Stimulated activated CD8-positive, alpha-beta memory T cell treated with anti-CD3 and anti-CD28 coated beads, Interleukin-15, amount 100 ng/mL, for 48 hours (primary cell): Measurements from ENCODE around the gene FAM156A.
"Not testable (repeated sequence)": the region's sequence is repeated elsewhere in the genome, so short reads cannot be mapped to it uniquely, and the experiment has no call there.

Experiments used
- DNase-seq, 2 donors: peaks; one replicate each; pipeline ENCODE4 v3.0.0-alpha.2; 2020; ENCODE audit warnings: low read depth in 2 of 2

The FAM156A gene, protein sequence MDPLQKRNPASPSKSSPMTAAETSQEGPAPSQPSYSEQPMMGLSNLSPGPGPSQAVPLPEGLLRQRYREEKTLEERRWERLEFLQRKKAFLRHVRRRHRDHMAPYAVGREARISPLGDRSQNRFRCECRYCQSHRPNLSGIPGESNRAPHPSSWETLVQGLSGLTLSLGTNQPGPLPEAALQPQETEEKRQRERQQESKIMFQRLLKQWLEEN

GRCh38 chrX:52958113-52958959 lies at the start of gene FAM156A:
FAM156A (minus strand) TSS chrX:52958518; CDS start chrX:52948588, 9,930 bp downstream.
- not testable (repeated sequence) for DNase-seq

- DNase-seq, result no peak
Observed at GRCh38 chrX:53005327-53005726, 47.0 kb upstream of the FAM156A start.

DNA sequence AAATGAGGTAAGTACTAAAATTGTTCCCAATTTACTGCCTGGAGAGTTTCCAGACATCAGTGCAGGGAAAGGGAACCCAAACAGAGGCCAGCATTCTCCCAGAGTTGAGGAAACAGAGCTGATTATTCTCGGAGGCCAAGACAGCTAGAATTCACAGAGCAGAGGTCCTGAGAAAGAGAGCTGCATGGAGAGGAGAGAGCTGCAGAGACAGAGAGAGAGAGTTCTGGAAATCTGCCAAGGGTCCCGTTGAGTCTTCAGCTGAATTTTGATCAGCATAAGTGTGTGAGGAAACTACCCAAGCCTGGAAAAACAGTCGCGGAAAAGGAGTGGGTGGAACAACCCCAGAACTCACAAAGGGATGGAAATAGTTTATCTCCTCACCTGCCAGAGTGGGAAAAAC lies 46.5 kb upstream of the FAM156A start:
- no peak for DNase-seq

DNA sequence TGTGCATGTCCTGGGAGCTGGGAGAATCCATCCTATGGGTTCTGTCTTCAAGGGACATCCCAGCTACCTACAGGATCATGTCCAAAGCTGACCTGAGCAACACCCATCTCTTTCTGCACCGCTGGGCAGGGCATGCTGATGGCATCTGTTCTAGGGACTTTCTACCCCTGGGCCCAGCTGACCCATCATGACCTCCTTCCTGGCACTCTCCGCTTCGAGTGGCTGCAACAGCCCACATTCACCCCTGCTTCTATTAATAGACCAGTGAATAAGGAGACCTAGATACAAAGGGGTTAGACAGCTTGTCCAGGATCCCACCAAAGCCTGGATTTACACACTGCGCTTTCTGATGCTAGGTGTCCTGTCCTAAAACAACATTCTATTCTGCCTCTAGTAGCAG lies 45.7 kb upstream of the FAM156A start:
- no peak for DNase-seq

DNA sequence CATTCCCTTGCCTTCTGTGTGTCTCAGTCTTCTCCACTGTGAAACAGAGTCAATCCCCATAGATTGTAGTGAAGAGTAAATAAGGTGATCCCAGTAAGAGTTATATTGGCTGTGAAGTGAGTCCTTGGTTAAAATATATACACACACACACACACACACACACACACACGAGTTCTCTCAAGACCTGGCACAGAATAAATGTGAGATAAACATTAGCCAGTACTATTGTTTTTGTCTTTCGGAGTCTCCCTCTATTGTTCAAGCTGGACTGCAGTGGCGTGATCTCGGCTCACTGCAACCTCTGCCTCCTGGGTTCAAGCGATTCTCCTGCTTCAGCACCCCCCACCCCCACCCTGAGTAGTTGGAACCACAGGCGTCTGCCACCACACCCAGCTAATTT lies 44.8 kb upstream of the FAM156A start:
- DNase-seq, result no peak

DNA sequence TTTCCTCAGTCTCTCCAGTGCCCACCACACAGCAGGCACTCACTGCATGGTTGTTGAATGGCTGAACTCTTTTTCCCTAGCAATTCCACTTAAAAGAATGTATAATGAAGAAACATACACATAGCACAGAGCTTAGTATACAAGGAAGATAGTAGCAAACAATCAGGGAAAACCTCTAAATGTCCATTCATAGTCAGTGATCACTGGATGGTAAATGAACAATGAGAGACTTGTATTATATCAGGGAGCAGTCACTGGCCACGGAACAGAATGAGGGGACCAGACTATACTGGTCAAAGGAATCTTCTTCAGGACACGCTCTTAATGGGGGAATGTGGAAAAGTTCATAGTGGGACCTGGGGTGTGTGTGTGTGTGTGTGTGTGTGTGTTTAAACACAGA lies 43.6 kb upstream of the FAM156A start:
- DNase-seq, result no peak

- no peak for DNase-seq
Observed at GRCh38 chrX:53000447-53001135, 42.3 kb upstream of the FAM156A start.

DNA sequence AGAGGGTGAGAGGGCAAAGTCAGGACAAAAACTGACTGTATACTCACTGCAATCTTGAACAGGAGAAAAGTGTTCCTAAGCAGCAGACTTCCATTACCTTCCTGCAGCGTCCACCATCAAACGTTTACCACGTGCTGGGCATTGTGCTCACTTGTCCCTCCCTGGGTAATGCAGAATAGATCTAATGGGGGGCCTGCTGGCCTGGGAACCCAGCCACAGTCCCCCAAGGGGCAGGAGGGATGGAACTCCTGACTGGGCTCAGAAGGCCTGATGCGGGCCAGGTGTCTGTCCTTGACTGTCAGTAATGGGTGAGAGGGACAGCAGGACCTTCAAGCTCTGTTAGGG lies 37.6 kb upstream of the FAM156A start:
- no peak for DNase-seq

GRCh38 chrX:52995135-52995986 lies 37.0 kb upstream of the FAM156A start:
- peak; percentile 86 to 87 for DNase-seq

DNA sequence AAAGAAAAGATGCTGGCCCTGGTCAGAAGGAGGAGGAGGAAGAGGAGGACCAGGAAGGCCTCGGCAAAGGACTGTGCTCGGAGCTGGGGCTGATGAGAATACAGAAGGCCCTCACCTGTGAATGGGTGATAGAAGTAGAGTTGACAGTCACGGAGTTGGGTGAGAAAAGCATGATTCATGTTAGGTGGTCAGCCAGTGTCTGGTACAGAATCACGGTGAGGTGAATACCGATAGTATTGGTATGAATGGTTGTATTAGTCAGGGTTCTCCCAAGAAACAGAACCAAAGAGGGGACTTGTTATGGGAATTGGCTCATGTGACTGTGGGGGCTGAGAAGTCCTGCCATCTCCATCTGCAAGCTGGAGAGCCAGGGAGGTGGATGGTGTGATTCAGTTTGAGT lies 32.5 kb upstream of the FAM156A start:
- no peak for DNase-seq

- DNase-seq, result peak in 1 of 2 donors; percentile 39
Observed at GRCh38 chrX:52990011-52990631, 31.8 kb upstream of the FAM156A start.

DNA sequence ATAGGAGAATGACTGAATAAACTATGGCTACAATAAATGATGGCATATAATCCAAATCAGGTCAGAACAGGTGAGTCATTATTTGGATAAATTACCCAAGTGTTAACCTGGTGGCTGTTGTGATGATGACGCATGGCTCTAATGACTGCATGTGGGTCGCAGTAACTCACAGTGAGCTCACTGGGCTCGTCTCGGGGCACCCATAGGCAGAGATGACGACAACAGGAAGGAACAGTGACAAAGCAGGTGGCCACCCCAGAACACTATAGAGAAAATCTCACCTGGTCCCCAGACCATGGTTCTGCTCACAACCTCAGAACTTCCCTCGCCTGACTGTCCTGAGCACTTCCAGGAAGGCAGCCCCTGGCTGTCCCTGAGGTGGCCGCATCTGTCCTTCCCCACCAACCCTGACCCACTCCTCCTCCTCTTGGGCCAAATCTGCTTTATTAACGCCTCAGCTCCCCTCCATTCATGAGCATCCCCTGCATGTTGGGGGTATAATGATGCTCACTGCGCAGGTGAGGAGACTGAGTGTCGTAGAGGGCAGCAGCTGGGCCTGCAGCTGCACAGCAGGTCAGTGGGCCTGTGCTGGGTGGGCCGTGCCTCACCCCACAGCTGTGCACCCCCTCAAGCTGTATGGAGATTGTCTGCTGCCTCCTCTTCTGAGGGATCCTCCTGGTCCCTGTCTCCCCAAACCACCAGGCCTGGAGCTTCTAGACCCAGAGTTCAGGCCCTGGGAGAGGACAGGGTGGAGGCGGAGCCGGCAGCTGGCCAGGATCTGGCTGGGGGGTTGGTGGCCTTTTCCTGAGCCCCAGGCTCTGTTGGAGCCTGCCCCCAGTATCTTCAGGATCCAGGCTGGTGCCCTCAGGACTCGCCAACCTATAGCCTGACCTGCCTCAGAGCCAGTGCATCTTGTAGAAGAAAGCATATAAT lies 30.9 kb upstream of the FAM156A start:
- DNase-seq, result peak in 1 of 2 donors; percentile 17

DNA sequence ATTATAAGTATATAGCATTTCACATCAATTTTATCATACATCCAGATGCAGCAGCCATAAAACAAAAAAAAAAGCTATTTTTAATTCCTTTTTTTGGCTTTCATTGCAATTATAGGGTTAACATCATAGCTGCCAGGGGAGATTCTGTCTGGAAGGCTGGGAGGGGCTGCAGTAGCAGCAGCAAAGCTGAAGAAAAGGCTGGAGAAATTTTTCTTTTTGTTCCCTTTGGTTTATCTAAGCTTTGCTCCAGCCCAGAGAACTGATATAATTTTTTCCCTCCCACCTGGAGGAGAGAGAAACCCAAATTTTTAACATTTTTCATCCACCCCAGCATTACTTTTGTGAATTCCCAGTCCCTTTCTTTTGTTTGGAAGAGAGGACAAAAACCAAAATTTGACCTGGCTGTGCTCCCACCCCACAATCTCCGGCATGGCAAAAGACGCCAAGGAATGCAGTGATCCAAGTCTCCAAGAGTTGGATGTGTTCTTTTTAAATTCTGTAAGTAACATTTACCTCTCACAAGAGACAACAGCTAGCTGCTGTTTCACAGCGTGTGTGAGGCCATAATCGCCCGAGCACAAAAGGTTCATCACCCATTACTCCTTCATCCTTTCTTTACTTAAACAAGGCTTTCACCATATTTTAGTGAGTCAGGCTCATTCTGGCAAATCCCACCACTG lies 25.1 kb upstream of the FAM156A start:
- DNase-seq, result no peak

DNA sequence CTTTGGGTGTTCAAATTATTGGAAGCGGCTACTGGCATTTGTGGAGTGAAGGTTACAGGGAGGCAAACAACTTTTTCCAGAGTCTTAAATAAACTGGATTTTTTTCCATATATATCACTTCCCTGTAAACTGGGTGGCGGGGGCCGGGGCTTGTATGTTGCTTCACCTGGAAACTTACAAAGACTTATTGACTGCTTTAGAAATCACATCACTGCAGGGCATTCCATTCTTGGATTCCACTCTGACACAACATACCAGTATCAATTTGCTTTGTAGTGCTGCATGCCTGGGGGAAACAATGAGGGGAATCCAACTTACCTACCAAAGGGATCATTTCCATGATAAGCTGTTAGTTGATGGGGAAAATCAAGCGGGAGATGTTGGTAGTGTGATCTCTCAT lies 21.7 kb upstream of the FAM156A start:
- DNase-seq, result no peak

- DNase-seq, result no peak
Observed at GRCh38 chrX:52979568-52979967, 21.2 kb upstream of the FAM156A start.

GRCh38 chrX:52977953-52978352 lies 19.6 kb upstream of the FAM156A start:
- no peak for DNase-seq

GRCh38 chrX:52975576-52975975 lies 17.3 kb upstream of the FAM156A start:
- DNase-seq, result not testable (repeated sequence)

DNA sequence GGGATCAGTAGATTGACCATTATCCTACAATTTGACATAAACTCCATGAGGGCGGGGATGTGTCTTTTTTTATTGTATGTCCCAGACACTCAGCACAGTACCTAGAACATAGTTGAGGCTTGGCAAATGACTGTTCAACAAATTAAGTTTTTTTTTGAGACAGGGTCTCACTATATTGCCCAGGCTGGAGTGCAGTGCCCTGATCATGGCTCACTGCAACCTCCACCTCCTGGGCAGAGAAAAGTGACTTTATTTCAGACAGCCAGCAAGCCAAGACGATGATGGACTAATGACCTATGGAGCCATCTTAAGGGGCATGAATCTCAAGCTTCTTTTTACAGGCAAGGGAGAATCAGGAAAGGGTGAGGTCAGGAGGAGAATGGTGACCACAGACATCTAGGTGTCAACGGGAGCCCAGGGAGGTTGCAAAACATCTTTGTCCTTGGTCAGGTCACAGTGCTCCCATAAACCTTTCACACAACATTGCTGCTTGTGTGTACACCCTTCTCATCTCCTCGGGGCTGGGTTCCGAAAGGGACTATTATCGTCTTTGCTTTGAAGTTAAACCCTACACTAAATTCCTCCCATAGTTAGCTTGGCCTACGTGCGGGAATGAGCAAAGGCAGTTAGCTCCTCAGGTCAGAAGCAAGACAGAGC lies 16.1 kb upstream of the FAM156A start:
- not testable (repeated sequence) for DNase-seq

- not testable (repeated sequence) for DNase-seq
Observed at GRCh38 chrX:52967922-52968321, 9.6 kb upstream of the FAM156A start.
